GM12873 (cell line): ENCODE results near the gene KIF5B.

Experiments
- TF ChIP-seq, protein P1 (sequence below): IDR thresholded peaks from 2 replicates; pipeline ENCODE4 v1.5.1; 2012; ENCODE audit warnings: low read depth, mild to moderate bottlenecking, moderate library complexity, low read length, control low read depth; ENCODE audit not compliant: insufficient read depth; ENCODE audit errors: missing control alignments

KIF5B gene

DNA sequence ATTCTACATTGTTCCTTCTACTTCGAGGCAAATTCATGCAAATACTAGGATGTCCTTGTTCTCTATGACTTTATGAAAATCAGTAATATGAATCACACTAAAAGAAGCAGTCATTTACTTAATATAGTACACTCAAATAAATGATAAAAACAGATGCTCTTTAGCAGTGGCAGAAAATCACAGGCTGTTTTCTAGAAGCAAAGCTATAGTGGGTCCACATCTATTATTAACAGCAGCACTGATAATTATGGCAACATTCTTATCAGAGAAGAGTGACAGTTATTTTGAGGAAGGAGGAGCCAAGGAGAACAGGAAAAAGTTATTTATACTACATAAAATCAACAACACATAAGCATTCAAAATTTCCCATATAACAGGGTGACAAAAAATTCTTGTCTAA is 16.5 kb downstream of the KIF5B start:
- TF ChIP-seq, protein P1, sequence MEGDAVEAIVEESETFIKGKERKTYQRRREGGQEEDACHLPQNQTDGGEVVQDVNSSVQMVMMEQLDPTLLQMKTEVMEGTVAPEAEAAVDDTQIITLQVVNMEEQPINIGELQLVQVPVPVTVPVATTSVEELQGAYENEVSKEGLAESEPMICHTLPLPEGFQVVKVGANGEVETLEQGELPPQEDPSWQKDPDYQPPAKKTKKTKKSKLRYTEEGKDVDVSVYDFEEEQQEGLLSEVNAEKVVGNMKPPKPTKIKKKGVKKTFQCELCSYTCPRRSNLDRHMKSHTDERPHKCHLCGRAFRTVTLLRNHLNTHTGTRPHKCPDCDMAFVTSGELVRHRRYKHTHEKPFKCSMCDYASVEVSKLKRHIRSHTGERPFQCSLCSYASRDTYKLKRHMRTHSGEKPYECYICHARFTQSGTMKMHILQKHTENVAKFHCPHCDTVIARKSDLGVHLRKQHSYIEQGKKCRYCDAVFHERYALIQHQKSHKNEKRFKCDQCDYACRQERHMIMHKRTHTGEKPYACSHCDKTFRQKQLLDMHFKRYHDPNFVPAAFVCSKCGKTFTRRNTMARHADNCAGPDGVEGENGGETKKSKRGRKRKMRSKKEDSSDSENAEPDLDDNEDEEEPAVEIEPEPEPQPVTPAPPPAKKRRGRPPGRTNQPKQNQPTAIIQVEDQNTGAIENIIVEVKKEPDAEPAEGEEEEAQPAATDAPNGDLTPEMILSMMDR, result no peak

DNA sequence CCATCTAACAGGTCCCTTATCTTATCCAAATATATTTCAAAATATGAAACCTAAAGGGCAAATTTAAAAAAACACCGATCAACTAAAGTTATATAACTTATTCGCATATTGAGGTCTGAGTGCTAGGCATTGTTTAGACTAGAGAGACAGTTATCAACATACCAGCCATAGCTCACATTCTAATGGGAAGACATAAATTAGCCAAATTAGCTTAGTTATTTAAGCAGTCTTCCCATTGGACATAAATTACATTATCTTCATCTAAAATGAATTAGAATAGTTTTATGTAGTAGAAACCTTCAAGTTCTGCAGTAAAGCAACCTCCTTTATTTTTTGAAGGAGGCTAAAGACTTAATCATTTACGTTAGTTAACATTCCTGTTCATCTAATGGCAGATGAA is 17.4 kb downstream of the KIF5B start:
- TF ChIP-seq, protein P1, result no peak

DNA sequence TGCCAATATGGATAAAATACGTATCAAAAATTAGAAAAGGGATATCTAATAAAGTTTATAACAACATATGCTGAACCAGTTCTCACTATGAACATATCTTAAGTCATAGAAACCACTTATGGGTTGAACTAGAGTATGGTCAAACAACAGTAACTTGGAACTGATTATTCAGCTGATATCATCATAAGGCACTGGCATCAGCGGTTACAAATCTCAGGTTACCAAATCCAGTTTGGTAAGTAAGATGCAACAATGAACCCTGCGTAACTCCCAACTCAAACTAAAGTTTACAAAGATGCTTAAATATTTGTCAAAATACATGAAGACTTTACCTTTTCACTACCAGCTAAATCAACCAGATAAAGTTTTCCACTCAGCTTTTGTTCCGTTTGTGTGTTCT is 19.3 kb downstream of the KIF5B start:
- TF ChIP-seq, protein P1, result no peak

DNA sequence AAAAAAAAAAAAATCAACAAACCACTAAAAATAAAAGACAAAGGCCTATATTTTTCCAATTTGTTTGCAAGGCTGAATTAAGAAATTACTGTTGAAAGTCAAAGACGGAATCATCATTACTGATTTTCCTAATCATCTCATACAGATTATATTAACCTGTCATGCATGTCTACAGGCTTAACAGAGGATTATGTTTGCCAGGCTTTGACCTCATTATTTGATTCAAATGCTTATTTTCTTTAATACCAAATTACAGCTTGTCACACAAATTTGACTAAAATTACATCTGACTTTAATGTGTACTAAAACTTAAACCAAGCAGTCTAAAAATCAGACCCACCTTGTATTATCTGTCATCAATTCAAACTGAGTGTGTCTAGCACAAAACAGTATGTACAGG is 21.2 kb downstream of the KIF5B start:
- TF ChIP-seq, protein P1, result no peak

DNA sequence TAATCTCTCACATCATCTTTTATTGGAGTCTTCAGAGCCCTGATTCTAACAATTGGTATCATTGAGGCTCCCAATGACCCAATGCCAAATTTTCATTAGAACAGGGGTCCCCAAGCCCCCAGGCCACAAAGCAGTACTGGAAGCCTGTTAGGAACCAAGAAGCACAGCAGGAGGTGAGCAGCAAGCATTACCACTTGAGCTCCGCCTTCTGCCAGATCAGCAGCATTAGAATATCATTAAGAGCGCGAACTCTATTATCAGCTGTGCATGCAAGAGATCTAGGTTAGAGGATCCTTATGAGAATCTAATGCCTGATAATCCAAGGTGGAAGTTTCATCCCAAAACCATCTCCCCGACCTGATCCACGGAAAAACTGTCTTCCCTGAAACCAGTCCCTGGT is 23.1 kb downstream of the KIF5B start:
- TF ChIP-seq, protein P1, result no peak

DNA sequence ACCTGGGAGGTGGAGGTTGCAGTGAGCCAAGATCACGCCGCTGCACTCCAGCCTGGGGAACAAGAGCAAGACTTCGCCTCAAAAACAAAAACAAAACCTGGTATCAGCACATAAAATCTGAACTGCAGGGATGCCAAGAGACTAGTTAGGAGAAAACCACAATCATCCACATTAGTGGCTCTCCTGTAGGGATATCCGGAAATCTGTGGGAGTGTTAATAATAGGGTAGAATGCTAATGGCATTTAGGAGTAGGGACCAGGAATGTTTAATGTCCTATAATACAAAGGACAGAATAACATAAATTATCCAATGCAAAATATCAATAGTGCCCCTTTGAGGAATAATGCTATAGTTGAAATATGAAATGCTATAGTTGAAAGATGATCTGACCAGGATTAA is 24.3 kb downstream of the KIF5B start:
- TF ChIP-seq, protein P1, result no peak

DNA sequence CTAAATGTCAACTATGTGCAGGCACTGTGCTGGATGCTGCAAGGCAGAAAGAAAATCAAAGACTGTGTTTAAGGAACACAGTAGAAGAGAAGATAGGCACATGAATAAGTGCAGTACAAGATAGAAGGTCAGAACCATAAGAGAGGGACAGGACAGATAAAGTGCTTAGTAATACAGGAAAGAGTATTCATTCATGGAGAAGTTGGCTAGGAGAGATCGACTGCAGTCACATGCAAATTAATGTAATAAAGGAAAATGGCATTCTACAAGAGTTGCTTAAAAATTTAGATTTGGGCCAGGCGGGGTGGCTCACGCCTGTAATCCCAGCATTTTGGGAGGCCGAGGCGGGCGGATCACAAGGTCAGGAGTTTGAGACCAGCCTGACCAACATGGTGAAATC is 24.8 kb downstream of the KIF5B start:
- TF ChIP-seq, protein P1, result no peak
